ENCODE data around the gene GDPGP1.

GDPGP1 gene

DNA sequence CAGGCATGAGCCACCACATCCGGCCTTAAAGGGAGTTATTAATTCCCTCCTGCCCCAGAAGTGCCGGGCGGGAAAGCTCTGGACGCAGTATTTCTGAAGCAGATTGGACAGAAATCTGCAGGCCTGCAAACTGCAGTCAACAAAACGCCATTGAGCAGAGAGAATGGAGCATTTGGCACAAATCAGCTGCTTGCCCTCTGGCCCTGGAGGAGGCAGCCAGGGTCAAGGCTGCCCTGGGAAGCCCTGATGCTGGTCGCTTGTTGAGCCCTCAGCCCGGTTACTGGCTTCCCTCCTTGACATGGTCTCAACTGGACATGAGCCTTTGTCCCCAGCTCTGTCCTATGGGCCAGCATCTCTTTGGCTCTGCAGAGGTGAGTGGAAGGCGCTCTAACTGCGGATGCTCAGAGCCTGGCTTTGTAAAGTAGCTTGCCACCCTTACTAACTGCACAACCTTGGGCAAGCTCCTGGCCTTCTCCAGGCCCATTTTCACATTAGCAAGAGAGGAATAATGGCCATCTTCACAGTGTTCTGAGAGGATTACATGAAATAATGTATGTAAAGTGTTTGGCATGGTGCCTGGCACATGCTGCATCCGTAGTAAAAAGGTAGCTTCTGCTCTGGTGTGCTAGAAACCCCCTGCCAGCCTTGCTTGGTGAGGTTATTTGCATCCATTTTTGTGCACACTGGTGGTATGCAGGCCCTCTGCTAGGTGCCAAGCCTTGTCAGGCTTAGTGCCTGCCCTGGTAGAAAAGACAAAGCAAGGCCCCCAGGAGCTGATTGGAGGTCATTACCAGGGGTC is 28.8 kb upstream of the GDPGP1 start:
- no peak for DNase-seq

- DNase-seq = no peak
These were observed 28.1 kb upstream of the GDPGP1 start for GRCh38 chr15:90205886-90206285.

- no peak for DNase-seq
These were observed 26.8 kb upstream of the GDPGP1 start for GRCh38 chr15:90207252-90207651.

DNA sequence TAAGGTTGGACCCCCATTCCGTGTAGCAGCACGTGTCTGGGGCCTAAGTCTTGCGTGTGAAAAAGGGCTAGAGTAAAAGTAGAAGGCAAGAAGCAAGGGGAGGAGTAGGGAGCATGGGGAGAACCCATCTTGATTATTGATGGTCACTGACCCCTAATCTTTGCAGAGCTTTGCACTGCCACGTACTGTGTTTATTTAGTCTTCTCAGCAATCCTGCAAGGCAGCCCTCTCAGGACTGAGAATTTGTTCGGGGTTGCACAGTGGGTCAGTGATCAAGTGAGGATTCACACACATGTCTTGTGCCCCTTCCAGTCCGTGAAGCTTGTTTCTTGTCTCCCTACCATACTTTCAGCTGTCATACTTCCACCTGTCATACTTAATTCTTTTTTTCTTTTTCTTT is 25.7 kb upstream of the GDPGP1 start:
- DNase-seq = no peak

- DNase-seq = no peak
These were observed 24.4 kb upstream of the GDPGP1 start for GRCh38 chr15:90209591-90209990.

- no peak for DNase-seq
These were observed 23.4 kb upstream of the GDPGP1 start for GRCh38 chr15:90210593-90210992.

DNA sequence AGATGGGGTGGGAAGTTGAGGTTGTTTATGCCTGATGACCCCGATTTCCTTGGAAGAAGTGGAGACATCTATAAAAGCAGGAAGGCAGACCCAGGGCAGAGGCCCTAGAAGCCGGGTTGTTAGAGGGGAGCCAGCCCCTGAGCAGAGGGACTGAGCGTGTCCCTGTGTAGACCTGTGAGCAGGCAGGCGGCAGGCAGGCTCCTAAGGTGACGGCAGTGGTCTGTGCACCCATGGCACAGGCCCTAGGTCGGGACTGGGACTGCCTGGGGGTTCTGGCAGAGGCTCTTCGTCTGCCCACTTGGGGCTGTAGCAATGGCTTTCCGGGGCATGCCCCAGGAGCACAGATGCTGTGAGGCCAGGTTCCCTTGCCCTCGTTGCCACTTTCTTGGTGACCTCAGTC is 23.0 kb upstream of the GDPGP1 start:
- DNase-seq = no peak

- DNase-seq = no peak
These were observed 22.4 kb upstream of the GDPGP1 start for GRCh38 chr15:90211440-90212143.

DNA sequence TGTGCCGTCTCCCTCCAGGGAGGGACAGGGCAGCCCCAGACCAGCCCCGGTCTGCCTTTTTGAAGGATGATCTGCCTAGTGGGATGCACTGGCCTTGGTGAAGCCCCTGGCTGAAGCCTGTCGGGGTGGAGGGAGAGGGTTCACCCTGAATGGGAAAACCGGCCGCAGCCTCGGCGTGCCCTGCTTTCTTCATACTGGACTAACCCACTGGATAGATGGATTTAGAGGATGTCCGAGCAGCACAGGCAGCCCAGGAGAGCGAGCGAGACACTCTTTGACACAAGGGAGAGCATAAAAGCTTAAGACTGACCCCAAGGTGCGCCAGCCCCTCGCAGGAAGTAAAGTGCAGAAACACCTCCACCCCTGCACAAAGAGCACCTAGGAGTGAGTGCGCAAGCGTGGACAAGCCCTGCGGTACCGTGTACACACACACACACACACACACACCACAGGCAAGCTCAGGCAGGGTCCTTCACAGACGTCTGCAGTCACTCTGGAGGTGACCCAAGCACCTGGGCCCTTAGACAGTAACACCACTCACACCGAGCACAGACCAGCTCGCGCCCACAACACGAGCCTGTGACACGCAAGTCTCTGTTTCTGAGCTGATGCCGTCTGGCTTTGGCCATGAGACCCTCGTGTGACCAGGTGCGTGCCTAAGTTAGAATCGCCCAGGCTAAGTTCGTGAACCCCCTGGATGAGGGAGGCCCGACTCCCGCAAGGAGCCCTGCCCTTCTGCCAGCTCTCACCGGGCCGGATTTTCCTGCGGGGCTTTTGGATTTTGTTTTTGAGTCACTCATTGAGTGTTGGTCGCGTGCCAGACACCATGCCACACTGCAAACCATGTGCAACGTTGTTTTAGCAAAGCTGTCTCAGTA is 21.5 kb upstream of the GDPGP1 start:
- DNase-seq = no peak

GRCh38 chr15:90213122-90213817 is 20.7 kb upstream of the GDPGP1 start:
- DNase-seq = no peak

- DNase-seq = peak in 1 of 2 donors; percentile 60
These were observed 20.2 kb upstream of the GDPGP1 start for GRCh38 chr15:90213818-90214204.

- DNase-seq = no peak
These were observed 19.3 kb upstream of the GDPGP1 start for GRCh38 chr15:90214553-90215196.

- DNase-seq = no peak
These were observed 16.2 kb upstream of the GDPGP1 start for GRCh38 chr15:90217671-90218394.

DNA sequence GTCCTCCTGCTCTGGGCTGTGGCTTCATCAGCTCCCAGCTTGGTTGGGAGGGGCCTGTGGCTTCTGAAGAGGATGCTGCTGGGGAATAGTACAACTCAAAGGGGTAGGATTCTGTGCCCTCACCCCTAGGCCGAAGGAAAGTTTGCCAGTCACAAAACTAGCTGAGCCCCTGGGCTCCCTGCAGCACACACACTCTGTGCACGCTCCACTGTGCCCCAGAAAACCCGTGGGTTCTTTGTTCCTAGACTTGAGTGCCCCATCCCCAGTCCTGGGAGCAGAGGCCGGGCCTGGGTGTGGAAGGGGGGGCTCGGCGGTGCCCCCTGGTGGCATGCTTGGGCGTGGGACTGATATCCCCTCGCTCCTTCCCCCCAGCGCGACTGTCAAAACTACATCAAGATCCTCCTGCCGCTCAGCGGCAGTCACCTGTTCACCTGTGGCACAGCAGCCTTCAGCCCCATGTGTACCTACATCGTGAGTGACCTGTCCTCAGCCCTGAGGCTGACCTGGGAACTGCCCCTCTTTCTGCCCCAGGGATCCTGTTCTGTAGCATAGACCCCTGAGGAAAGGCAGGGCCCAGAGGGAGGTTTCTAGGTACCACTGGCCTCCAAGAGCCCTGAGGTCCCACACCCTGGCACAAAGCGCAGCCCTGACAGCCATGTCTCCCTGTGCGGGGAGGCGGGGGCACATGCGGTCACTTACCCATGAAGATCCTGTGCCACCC is 14.4 kb upstream of the GDPGP1 start:
- peak; percentile 48 to 60 for DNase-seq

GRCh38 chr15:90221246-90221900 is 12.6 kb upstream of the GDPGP1 start:
- peak in 1 of 2 donors; percentile 36 for DNase-seq

GRCh38 chr15:90222547-90222946 is 11.5 kb upstream of the GDPGP1 start:
- DNase-seq = no peak

DNA sequence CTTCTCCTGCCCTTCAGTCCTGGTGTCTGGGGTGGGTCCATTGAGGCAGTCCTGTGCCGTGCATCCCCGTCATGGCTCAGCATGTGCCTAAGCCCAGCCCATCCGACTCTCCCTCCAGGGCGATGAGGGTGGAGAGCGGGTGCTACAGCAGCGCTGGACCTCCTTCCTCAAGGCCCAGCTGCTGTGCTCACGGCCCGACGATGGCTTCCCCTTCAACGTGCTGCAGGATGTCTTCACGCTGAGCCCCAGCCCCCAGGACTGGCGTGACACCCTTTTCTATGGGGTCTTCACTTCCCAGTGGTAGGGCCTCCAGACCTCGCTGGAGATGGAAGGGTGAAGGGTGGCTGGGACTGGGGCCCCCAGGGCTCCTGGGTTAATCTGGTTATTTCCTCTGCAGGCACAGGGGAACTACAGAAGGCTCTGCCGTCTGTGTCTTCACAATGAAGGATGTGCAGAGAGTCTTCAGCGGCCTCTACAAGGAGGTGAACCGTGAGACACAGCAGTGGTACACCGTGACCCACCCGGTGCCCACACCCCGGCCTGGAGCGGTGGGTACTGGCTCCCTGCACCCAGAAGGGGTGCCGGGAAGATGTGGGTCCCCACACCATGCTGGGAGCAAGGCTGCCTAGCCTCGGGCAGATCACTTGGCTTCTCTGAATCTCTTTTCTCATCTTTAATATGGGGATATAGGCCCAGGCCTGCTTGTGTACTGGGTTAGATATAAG is 10.4 kb upstream of the GDPGP1 start:
- no peak for DNase-seq

- no peak for DNase-seq
These were observed 9.0 kb upstream of the GDPGP1 start for GRCh38 chr15:90225047-90225446.

- DNase-seq = no peak
These were observed 8.3 kb upstream of the GDPGP1 start for GRCh38 chr15:90225504-90226234.
